SK-N-SH (cell line): ENCODE measurements around the gene ZC3H7A.
"Not testable (repeated sequence)": the region's sequence is repeated elsewhere in the genome, so short reads cannot be mapped to it uniquely, and the experiment has no call there.

Experiments used
- POLR2AphosphoS5 ChIP-seq: IDR thresholded peaks from 2 replicates; pipeline ENCODE4 v1.6.1; 2012; ENCODE audit warnings: low read depth, low read length
- YY1 ChIP-seq: IDR thresholded peaks from 2 replicates; pipeline ENCODE4 v1.4.0; 2012; ENCODE audit warnings: low read depth, mild to moderate bottlenecking
- TF ChIP-seq, protein P1 (sequence below): fragments of 200-600 bp; sonication (generic); IDR thresholded peaks from 2 replicates; pipeline ENCODE4 v1.6.1; 2017; ENCODE audit warnings: antibody characterized with exemption, mild to moderate bottlenecking, moderate library complexity

GRCh38 chr16:11814800-11815199 is 17.7 kb upstream of the ZC3H7A start:
- TF ChIP-seq, protein P1, sequence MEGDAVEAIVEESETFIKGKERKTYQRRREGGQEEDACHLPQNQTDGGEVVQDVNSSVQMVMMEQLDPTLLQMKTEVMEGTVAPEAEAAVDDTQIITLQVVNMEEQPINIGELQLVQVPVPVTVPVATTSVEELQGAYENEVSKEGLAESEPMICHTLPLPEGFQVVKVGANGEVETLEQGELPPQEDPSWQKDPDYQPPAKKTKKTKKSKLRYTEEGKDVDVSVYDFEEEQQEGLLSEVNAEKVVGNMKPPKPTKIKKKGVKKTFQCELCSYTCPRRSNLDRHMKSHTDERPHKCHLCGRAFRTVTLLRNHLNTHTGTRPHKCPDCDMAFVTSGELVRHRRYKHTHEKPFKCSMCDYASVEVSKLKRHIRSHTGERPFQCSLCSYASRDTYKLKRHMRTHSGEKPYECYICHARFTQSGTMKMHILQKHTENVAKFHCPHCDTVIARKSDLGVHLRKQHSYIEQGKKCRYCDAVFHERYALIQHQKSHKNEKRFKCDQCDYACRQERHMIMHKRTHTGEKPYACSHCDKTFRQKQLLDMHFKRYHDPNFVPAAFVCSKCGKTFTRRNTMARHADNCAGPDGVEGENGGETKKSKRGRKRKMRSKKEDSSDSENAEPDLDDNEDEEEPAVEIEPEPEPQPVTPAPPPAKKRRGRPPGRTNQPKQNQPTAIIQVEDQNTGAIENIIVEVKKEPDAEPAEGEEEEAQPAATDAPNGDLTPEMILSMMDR, result not testable (repeated sequence)
- not testable (repeated sequence) for TF ChIP-seq YY1, POLR2AphosphoS5
